Activated naive CD8-positive, alpha-beta T cell (primary cell): Measurements from ENCODE around the gene CD52.
A peak's percentile ranks its signal among the peaks of the same experiment; 100 is the strongest.
"Not testable (repeated sequence)": the region's sequence is repeated elsewhere in the genome, so short reads cannot be mapped to it uniquely, and the experiment has no call there.

Experiments used
- H3K27ac Mint-ChIP-seq: one replicate; pipeline ENCODE4 v1.8.0; 2021; ENCODE audit warnings: mixed read lengths
- H3K27me3 Mint-ChIP-seq: one replicate; pipeline ENCODE4 v1.8.0; 2021; ENCODE audit warnings: mixed read lengths
- H3K36me3 Mint-ChIP-seq: one replicate; pipeline ENCODE4 v1.8.0; 2021; ENCODE audit warnings: mixed read lengths
- H3K4me1 Mint-ChIP-seq: one replicate; pipeline ENCODE4 v1.8.0; 2021; ENCODE audit warnings: low read depth, mixed read lengths
- H3K4me3 Mint-ChIP-seq: one replicate; pipeline ENCODE4 v1.8.0; 2021; ENCODE audit warnings: mild to moderate bottlenecking, mixed read lengths
- H3K9me3 Mint-ChIP-seq: one replicate; pipeline ENCODE4 v1.8.0; 2021; ENCODE audit warnings: low read depth, mixed read lengths

Gene CD52

DNA sequence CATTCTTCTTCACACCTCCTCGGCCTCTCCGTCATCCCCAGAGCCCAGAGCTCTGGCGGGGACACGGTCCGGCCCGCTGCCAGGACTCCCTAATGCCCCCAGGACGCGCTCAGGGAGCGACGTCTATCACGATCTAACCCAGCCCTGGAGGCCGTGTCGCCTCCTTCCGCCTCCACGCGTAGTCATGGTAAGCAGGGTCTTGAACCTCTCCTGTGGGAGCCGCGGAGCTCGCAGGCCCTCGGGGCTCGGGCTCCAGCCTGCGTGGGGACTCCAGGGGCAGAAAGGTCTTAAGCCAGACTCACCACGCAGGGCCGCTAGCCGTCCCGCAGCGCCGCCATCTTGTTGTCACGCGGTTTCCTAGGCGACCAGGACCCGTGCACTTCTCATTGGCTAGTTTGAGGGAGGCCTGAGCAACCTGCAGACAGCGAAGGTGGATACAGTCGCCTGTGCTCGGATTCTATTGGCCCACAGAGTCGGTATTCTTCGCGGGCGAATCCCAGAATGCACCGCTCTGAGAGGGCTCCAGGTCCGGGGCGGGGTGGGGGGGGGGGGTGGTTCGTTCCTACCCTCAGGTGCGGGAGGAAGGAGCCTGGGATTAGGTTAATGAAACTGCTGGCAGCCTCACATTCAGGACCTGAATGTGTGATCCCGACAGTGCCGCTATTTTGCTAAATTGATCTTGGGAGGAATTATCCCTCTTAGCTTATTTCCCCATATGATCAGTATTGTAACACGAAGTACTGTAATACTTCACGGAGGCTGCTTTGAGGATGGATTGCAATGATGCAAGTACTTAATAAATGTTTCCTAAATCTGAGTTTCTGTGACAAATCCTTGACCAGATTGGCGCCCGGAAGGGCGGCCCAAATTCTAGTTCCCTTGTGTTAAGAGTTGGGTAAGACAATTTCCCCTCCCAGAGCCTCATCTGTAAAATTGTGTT, 11.2 kb upstream of the CD52 start, which contains the start of gene UBXN11:
UBXN11 (minus strand) TSS at position 347 of the 940 bp plus-strand sequence. CDS start 3,753 bp downstream, outside the sequence.
- Mint-ChIP-seq H3K27me3 (no peaks in the 10 kb centered on the region), H3K4me1 (peaks cover 30% of the 10 kb centered on the region), H3K36me3 (no peaks in the 10 kb centered on the region), H3K27ac (peak within 1 kb of the TSS; percentile 95), H3K9me3 (no peaks in the 10 kb centered on the region), H3K4me3 (peak within 1 kb of the TSS; percentile 99)

DNA sequence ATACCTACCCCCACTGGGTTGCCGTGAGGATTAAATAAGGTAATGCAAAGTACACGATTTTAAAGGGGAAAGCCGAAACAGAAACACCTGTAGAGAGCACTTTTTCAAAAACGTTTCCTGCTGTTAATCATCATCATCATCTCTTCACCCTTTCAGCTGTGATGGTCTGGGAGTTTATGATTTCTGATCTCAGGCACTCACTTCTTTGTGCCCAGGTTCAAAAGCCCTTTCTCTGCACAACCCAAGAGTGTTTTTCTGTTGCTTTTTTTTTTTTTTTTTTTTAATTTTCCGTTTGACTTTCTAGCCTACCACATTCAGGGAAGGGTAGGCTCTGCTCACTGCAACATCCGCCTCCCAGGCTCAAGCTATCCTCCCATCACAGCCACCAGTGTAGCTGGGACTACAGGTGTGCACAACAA, 10.4 kb upstream of the CD52 start:
- Mint-ChIP-seq H3K4me3 (peak overlapping the region; percentile 99), H3K9me3 (no peaks in the 10 kb centered on the region), H3K27ac (peak overlapping the region; percentile 95), H3K36me3 (no peaks in the 10 kb centered on the region), H3K4me1 (peaks cover 32% of the 10 kb centered on the region), H3K27me3 (no peaks in the 10 kb centered on the region)

DNA sequence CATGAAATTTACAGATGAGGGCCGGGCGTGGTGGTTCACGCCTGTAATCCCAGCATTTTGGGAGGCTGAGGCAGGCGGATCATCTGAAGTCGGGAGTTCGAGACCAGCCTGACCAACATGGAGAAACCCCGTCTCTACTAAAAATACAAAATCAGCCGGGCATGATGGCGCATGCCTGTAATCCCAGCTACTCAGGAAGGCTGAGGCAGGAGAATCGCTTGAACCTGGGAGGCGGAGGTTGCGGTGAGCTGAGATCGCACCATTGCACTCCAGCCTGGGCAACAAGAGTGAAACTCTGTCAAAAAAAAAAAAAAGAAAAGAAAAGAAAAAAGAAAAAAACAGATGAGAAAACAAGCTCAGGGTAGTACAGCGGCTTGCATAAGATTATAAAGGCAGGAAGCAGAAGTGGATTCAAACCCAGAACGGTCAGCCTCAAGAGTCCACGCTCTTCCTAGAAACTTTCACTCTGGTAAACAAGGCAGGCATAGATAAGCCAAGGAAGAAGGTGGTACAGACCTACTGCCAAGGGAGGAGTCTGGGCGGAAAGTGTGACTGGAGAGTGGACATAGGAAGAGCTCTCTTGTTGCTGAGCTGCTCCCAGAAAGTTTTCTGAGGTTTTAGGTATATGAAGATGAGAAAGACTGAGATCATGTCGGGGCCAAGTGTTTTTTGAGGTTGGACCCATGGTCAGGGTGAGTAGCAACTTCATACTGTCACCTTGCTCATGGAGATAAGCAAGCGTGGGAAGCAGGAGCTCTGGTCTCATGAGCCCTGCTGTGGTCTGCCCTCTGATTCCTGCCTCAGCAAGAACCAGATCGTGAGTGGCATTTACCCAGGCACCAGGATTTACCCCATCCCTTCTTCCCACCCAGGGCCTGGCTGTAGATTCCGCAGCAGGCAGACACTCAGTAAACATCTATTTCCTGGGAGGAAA, 9.5 kb upstream of the CD52 start:
- Mint-ChIP-seq H3K27ac (peak overlapping the region; percentile 95), H3K4me3 (peak overlapping the region; percentile 99), H3K4me1 (peaks cover 32% of the 10 kb centered on the region)
- H3K9me3 Mint-ChIP-seq, H3K36me3 Mint-ChIP-seq, H3K27me3 Mint-ChIP-seq: not testable (repeated sequence)

DNA sequence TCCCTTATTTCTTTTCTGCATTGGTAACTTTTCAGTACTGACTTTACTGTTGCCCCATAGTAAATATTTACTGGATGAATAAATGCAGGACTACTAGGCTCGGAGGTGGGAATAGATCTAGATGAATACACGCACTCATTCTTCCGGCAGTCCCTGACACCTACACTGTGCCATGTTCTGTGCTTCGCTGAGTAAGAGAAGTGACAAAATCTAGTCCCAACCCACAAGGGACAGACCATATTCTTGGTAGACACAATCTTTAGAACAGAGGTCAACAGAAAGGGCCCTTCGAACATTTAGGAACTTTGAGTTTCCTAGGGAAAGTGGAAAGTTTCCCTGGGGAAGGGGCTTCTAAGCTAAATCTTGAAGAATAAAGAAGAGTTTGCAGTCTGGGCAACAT, 3.3 kb upstream of the CD52 start:
- H3K36me3 Mint-ChIP-seq: no peaks in the 10 kb centered on the region
- H3K9me3 Mint-ChIP-seq: no peaks in the 10 kb centered on the region
- no peaks in the 10 kb centered on the region for H3K27me3 Mint-ChIP-seq
- peak overlapping the region; percentile 85 for H3K27ac Mint-ChIP-seq
- H3K4me3 Mint-ChIP-seq: no peak overlapping the region
- peaks cover 52% of the 10 kb centered on the region for H3K4me1 Mint-ChIP-seq

DNA sequence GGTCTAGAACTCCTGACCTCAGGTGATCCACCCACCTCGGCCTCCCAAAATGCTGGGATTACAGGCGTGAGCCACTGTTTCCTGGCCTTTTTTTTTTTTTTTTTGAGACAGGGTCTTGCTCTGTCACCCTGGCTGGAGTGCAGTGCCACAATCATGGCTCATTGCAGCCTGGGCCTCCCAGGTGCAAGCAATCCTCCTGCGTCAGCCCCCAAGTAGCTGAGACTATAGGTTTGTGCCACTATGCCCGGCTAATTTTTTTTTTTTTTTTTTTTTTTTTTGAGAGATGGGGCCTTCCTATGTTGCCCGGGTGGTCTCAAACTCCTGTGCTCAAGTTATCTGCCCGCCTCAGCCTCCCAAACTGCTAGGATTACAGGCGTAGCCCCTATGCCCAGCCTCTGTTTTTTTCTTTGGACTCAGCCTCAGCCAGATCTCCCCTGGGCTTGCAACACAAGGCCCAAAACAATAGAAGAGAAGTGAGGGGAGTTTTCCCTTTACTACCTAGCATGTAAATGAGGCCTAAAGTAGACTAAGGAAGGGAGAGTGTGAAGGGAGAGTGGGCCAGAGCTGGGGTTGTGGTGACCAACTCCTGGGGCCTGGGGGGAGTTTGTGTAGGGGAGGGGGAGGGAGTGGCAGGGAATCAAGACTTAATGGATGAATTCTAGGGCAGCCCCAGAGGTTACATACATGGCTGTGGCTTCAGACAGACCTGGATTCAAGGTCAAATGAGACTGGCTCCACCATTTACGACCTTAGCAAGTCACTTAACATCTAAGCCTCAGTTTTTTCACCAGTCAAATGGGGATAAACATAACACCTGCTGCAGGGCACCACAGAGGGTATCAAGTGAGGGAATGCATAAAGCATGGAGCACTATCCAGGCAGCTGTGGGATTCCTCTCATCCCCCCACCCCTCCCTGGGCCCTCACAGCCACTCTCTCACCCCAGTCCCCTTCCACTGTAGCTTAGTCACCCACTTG, 1.6 kb upstream of the CD52 start:
- H3K4me1 Mint-ChIP-seq: peaks cover 66% of the 10 kb centered on the region

DNA sequence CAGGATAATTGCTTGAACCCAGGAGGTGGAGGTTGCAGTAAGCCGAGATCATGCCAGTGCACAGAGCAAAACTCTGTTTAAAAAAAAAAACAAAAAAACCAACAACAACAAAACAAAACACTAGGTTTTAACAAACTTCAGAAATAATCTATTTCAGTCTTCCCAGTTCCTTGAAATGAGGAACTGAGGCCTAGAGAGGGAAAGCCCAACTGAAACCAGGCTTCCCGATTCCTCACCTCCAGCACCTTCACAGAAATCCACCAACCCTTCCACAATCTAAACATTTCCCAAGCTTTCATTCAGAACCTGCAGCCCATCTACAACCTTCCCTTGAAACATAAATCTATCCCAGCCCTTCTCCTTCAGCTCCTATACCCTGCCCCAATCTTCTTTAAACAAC, 612 bp upstream of the CD52 start:
- Mint-ChIP-seq H3K36me3 (peaks cover 2% of the 10 kb centered on the region), H3K4me1 (peaks cover 72% of the 10 kb centered on the region), H3K27me3 (no peaks in the 10 kb centered on the region), H3K9me3 (no peaks in the 10 kb centered on the region), H3K27ac (peak overlapping the region; percentile 93), H3K4me3 (peak overlapping the region; percentile 95)

More for the DNA sequence above, 1.6 kb upstream of the CD52 start:
- H3K9me3 Mint-ChIP-seq: no peaks in the 10 kb centered on the region
- H3K36me3 Mint-ChIP-seq: no peaks in the 10 kb centered on the region
- no peaks in the 10 kb centered on the region for H3K27me3 Mint-ChIP-seq
- H3K27ac Mint-ChIP-seq: peak overlapping the region; percentile 93
- peak overlapping the region; percentile 59 for H3K4me3 Mint-ChIP-seq

DNA sequence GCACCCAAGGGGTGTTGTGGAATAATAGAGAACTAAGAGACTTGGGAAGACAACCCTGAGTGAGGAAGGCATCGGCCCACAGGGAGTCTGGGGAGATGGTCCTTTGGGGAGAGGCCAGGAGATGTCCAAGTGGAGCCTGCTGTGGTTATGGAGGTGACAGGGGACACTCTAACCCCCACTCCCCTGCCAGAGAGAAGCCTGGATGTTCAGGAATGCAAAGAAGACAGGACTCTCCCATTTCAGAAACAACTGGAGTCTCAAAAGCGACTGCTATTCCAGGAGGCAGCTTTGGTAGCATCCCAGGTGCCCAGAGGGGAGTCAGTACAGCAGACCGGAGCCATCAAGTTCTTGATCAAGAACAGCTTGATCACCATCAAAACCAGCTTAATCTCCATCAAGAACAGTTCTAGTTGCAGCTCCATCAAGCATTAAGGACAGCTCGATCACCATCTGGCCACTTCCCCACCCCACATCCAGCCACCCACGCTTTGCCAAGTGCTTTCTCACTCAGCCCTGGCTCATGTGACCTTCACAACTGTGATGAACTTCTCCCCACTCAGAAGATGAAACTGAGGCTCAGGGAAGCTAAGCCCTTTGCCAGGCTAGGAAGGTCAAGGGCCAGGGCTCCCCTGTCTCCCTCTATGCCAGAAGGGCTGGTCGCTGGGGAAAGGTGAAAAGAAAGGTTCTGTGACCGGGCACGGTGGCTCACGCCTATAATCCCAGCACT, 743 bp downstream of the CD52 start:
- peak overlapping the region; percentile 93 for H3K27ac Mint-ChIP-seq
- no peaks in the 10 kb centered on the region for H3K9me3 Mint-ChIP-seq
- H3K36me3 Mint-ChIP-seq: peaks cover 2% of the 10 kb centered on the region
- peak overlapping the region; percentile 95 for H3K4me3 Mint-ChIP-seq
- H3K4me1 Mint-ChIP-seq: peaks cover 81% of the 10 kb centered on the region
- no peaks in the 10 kb centered on the region for H3K27me3 Mint-ChIP-seq

DNA sequence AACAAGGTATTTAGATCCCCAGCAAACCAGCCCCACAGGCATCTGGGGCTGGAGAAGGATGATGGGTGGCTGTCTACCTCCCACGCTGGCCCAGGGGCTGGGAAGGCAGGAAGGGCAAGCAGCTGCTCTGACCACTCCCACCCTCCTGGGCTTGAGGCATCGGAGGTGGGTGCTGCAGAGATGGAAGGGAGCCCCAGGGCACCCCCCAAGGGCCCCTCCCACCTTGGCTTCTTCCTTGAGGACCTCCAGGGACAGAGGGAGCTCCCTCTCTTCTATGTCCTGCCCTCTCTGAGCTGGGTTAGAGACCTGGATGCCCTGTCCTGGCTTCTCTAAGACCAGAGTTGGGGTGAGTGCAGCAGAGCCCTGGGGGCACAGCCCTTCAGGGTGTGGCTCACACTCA, 3.1 kb downstream of the CD52 start:
- H3K4me1 Mint-ChIP-seq: peaks cover 64% of the 10 kb centered on the region
- peaks cover 2% of the 10 kb centered on the region for H3K36me3 Mint-ChIP-seq

DNA sequence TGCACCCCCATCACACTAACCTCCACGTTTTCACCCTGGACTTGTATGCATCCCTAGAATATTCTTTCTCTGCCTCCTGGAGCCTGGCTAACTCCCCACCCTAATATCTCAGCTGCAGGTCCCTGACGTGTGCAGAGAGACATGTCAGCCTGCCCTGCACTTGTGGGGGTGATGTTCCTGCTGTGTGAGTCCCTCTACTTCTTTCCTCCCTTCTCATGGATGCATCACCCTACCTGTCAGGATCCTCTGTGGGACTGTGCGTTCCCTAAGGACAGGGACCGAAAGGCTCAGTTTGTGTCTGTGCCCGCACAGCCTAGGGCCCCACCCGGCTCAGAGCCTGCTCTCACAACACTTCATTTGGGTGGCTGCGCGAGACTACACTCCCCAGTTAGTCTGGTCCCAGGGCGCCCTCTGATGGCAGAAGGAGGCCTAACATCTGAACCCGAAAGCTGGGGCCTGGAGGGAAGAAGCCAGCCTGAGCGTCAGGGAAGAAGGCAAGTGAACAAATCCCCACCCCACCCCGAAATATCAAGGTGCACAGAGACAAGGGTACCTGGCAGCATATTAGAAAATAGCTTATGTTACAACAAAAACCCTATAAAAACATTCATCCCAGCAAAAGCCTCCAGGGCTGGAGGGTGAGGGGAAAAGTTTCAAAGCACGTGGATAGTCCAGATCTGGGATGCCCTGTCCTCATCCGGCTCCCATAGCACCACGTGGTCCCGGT, 3.7 kb downstream of the CD52 start:
- peaks cover 2% of the 10 kb centered on the region for H3K36me3 Mint-ChIP-seq
- H3K4me1 Mint-ChIP-seq: peaks cover 59% of the 10 kb centered on the region
- peak overlapping the region; percentile 99 for H3K27ac Mint-ChIP-seq
- H3K27me3 Mint-ChIP-seq: no peaks in the 10 kb centered on the region
- H3K9me3 Mint-ChIP-seq: no peaks in the 10 kb centered on the region
- H3K4me3 Mint-ChIP-seq: peak overlapping the region; percentile 93

More for the DNA sequence above, 3.1 kb downstream of the CD52 start:
- H3K9me3 Mint-ChIP-seq: no peaks in the 10 kb centered on the region
- peak overlapping the region; percentile 99 for H3K27ac Mint-ChIP-seq
- H3K27me3 Mint-ChIP-seq: no peaks in the 10 kb centered on the region
- H3K4me3 Mint-ChIP-seq: peak overlapping the region; percentile 95

DNA sequence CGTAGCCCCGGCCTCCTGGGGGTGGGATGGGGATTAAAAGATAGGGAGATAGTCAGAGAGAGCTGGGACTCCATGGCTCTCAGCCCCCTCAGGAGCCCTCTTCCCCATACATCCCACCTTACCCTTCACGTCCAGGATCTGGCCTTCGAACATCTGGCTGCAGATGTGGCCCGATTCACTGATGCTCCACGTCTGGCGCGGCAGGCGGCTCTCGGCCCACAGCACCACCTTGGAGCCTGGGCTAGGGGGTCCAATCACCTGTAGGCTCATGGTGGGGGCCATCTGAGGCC, 4.2 kb downstream of the CD52 start:
- peaks cover 54% of the 10 kb centered on the region for H3K4me1 Mint-ChIP-seq
- no peak overlapping the region for H3K27ac Mint-ChIP-seq
- peaks cover 2% of the 10 kb centered on the region for H3K36me3 Mint-ChIP-seq
- H3K9me3 Mint-ChIP-seq: no peaks in the 10 kb centered on the region
- H3K27me3 Mint-ChIP-seq: no peaks in the 10 kb centered on the region
- no peak overlapping the region for H3K4me3 Mint-ChIP-seq

DNA sequence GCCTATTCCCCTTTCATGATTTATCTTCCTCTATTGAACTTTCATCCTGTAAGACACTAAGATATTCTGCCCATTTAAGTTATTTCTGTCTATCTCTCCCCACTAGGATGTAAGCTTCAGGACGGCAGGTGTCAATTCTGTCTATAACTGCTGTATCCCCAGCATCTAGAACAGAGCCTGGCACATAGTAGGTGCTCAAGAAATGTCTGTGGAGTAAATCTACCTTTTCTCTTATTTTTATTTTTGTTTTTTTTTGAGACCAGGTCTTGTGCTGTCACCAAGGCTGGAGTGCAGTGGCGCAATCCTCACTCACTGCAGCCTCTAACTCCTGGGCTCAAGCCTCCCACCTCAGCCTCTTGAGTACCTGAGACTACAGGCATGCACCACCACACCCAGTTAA, 5.6 kb downstream of the CD52 start:
- H3K4me1 Mint-ChIP-seq: peaks cover 41% of the 10 kb centered on the region
- no peaks in the 10 kb centered on the region for H3K27me3 Mint-ChIP-seq
- peak overlapping the region; percentile 79 for H3K27ac Mint-ChIP-seq
- no peak overlapping the region for H3K4me3 Mint-ChIP-seq
- no peaks in the 10 kb centered on the region for H3K9me3 Mint-ChIP-seq
- peaks cover 2% of the 10 kb centered on the region for H3K36me3 Mint-ChIP-seq

DNA sequence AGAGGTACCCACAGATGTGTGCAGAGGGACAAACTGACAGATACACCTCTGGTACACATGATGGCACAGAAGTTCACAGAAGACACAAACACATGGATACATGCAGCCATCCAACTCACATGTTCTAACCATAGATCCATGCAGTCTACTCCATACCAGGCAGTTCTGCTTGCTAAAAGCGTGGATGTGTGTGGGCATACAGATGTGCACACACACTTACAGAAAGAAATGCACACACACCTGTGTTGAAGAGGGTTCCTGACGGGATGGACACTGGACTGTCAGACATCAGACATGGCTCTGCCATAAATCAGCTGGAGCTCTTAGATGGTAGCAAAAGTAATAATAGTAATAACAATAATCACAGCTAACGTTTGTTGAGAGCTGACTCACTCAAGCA, 6.8 kb downstream of the CD52 start:
- no peak overlapping the region for H3K4me3 Mint-ChIP-seq
- H3K4me1 Mint-ChIP-seq: peaks cover 32% of the 10 kb centered on the region
- no peaks in the 10 kb centered on the region for H3K27me3 Mint-ChIP-seq
- peak overlapping the region; percentile 64 for H3K27ac Mint-ChIP-seq
- no peaks in the 10 kb centered on the region for H3K9me3 Mint-ChIP-seq
- H3K36me3 Mint-ChIP-seq: peaks cover 2% of the 10 kb centered on the region

DNA sequence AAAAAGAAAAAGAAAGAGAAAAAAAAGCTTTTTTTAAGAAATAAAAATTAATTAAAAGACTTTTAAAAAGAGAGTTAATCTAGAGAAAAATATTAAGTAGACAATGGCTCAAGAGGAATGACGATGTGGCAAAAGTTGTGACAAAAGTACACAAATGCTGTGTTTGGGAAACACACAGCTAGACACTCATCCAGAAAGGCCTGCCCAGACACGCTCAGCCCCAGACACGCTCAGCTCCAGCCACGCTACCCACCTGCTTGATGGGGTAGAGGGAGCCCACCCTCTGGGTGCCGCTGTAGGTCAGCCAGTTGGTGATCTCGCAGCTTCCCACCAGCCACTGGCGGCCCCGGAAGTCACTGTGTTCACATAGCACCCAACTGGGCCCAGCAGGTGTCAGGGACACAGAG, 10.2 kb downstream of the CD52 start:
- Mint-ChIP-seq H3K27ac (no peak overlapping the region), H3K27me3 (no peaks in the 10 kb centered on the region), H3K4me3 (no peak overlapping the region), H3K36me3 (no peaks in the 10 kb centered on the region), H3K9me3 (no peaks in the 10 kb centered on the region), H3K4me1 (peaks cover 3% of the 10 kb centered on the region)
